HG02642 (cell line): ENCODE results near the gene LRRC4B.

Experiments used
- ATAC-seq: cut with Tn5 transposase; IDR thresholded peaks from one replicate; pipeline ENCODE4 v1.9.1; 2021; ENCODE audit warnings: mild to moderate bottlenecking; ENCODE audit not compliant: unreplicated experiment, poor library complexity

The LRRC4B gene

GRCh38 chr19:50493171-50493570 lies 75.1 kb downstream of the LRRC4B start:
- no peak for ATAC-seq

- ATAC-seq: no peak
These were observed 75.8 kb downstream of the LRRC4B start for GRCh38 chr19:50492303-50493052.

GRCh38 chr19:50490991-50491472 lies 77.2 kb downstream of the LRRC4B start:
- ATAC-seq: no peak

GRCh38 chr19:50490411-50490811 lies 77.8 kb downstream of the LRRC4B start:
- ATAC-seq: no peak

GRCh38 chr19:50489461-50490011 lies 78.7 kb downstream of the LRRC4B start:
- ATAC-seq: no peak

- no peak for ATAC-seq
These were observed 79.6 kb downstream of the LRRC4B start for GRCh38 chr19:50488389-50489194.

GRCh38 chr19:50486823-50487515 lies 81.3 kb downstream of the LRRC4B start:
- ATAC-seq: no peak

GRCh38 chr19:50485284-50485955 lies 82.8 kb downstream of the LRRC4B start:
- ATAC-seq: no peak

- ATAC-seq: no peak
These were observed 85.3 kb downstream of the LRRC4B start for GRCh38 chr19:50482916-50483315.

- ATAC-seq: no peak
These were observed 85.9 kb downstream of the LRRC4B start for GRCh38 chr19:50482271-50482855.

- no peak for ATAC-seq
These were observed 86.7 kb downstream of the LRRC4B start for GRCh38 chr19:50481351-50482149.

- ATAC-seq: no peak
These were observed 87.7 kb downstream of the LRRC4B start for GRCh38 chr19:50480281-50481111.

- ATAC-seq: no peak
These were observed 88.4 kb downstream of the LRRC4B start for GRCh38 chr19:50479761-50480251.

GRCh38 chr19:50478901-50479715 lies 89.1 kb downstream of the LRRC4B start:
- ATAC-seq: no peak

GRCh38 chr19:50477751-50478515 lies 90.3 kb downstream of the LRRC4B start:
- ATAC-seq: no peak

- ATAC-seq: no peak
These were observed 91.4 kb downstream of the LRRC4B start for GRCh38 chr19:50476907-50477238.
